Measurements from ENCODE around the gene COL4A3.
A peak's percentile ranks its signal among the peaks of the same experiment; 100 is the strongest.
"Not testable (repeated sequence)": the region's sequence is repeated elsewhere in the genome, so short reads cannot be mapped to it uniquely, and the experiment has no call there.

COL4A3 gene

DNA sequence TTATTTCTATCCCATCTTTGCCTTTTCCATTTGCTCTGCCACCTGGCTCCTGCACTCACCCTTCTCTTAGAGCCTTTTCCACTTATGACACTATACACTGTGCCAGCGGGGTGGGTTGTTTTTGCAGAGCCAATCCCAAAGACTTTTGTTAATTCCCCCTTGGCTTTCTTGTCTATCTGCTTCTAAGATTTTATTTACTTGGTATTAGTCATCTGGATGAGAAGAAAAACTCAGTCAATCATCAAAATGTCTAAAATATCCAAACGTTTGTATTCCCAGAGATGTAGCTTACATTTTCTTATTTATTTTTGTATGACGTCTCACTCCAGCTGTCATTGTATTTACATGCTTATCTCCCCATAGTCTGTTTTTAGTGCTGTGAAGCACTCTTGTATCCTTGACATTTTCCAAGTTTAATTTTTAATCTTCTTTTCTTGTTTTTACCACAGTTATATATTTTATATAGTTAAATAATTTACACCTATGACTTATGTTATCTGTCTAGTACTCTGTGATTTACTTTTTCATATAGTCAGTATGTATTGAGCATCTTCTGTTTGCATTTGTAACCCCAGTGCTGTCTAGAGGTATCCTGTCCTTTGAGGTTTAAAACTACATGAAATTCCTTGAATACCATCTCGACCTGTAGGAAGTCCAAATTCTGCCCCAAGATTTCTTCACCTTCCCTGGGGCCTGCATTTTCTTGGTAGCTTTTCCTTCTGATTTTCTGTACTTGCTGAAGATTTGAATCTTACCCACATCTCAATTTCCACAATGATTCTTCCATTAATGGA lies 55.1 kb downstream of the COL4A3 start:
- DNase-seq: no peak

GRCh38 chr2:227221120-227221519 lies 56.7 kb downstream of the COL4A3 start:
- DNase-seq: no peak

DNA sequence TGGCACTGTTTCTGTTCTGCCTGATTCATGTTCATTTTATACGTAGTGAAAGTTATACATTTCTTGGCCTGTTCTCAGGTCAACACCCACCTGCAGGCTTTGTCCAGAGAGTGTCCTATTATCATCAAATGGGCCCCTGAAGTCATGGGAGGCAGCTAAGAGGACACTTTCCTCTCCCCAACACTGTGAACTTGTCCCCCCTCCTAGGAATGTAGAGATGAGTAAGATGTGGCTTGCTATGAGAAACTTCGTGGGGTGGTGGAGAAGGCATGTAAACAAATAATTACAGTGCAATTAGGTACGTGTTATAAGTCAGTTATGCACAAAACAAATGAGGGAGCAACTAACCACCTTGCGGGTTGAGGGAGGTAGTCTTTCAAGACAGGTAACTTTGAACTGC lies 57.9 kb downstream of the COL4A3 start:
- no peak for DNase-seq

- DNase-seq: not testable (repeated sequence)
Observed at GRCh38 chr2:227225641-227226040, 61.2 kb downstream of the COL4A3 start.

DNA sequence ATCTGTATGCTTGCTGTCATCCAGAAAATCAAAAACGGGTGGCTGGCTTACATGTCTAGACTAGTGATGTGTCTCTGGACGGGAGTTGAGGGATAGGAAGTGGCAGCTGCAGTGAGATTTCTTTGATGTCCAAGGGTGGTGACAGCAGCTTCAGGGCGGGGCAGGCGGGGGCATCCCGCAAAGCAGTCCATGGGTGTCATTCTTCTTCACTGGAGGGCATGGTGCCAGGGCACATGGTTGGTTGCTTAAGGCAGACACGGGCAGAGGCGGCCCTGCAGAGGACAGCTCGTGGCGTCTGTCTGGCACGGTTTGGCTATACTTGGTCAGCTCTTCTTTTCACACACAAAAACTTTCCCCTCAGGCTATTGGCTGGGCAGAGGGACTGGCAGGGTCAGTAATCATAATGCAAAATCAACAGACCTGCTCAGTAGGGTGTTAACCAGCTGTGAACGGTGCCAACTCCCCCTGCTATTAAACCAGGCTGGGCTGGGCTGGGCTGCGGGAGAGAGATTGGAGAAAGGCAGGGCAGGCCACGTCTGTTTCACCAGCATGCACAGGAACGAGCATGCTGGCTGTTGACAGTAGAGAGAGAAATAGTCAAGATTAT lies 63.7 kb downstream of the COL4A3 start:
- no peak for DNase-seq

GRCh38 chr2:227230151-227230550 lies 65.7 kb downstream of the COL4A3 start:
- no peak for DNase-seq

GRCh38 chr2:227234429-227234828 lies 70.0 kb downstream of the COL4A3 start:
- no peak for DNase-seq

GRCh38 chr2:227237786-227238185 lies 73.4 kb downstream of the COL4A3 start:
- DNase-seq: no peak

- peak; percentile 63 to 67 for DNase-seq
Observed at GRCh38 chr2:227238238-227239237, 74.1 kb downstream of the COL4A3 start.

- DNase-seq: no peak
Observed at GRCh38 chr2:227241005-227241404, 76.6 kb downstream of the COL4A3 start.

- no peak for DNase-seq
Observed at GRCh38 chr2:227248876-227249275, 84.5 kb downstream of the COL4A3 start.

GRCh38 chr2:227252831-227253230 lies 88.4 kb downstream of the COL4A3 start:
- no peak for DNase-seq

DNA sequence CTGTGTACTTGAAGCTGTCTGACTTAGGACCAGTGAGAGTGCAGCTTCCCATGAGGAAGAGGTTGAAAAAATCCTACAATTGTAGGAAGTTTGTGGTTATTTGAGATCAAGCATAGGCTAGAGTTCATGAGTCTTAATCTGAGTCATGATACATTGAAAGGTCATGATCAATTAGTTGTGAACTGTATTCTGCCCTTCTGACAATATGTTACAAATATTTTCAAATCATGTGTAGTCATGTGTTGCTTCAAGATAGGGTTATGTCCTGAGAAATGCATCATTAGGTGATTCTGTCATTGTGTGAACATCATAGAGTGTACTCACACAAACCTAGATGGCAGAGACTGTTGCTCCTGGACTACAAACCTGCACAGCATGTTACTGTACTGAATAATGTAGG lies 92.2 kb downstream of the COL4A3 start:
- DNase-seq: no peak

- DNase-seq: no peak
Observed at GRCh38 chr2:227257820-227258219, 93.4 kb downstream of the COL4A3 start.

DNA sequence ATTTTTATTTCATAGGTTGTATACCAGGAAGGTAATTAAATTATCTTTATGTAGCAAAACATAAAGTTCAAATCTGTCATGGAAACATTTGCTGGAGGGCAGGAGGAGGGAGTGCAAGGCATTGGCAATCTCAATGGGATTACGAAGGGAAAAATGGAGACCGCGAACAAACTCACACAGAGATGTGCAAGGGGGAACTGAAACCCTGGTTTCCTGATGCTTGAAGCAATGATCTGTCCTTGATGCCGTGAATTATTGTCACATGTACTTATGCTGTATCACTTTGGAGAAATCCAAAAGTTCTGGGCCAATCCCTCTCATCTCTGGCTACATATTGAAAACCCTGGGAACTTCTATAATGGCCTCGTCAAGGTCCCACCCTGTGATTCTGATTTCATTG lies 95.6 kb downstream of the COL4A3 start:
- DNase-seq: no peak

DNA sequence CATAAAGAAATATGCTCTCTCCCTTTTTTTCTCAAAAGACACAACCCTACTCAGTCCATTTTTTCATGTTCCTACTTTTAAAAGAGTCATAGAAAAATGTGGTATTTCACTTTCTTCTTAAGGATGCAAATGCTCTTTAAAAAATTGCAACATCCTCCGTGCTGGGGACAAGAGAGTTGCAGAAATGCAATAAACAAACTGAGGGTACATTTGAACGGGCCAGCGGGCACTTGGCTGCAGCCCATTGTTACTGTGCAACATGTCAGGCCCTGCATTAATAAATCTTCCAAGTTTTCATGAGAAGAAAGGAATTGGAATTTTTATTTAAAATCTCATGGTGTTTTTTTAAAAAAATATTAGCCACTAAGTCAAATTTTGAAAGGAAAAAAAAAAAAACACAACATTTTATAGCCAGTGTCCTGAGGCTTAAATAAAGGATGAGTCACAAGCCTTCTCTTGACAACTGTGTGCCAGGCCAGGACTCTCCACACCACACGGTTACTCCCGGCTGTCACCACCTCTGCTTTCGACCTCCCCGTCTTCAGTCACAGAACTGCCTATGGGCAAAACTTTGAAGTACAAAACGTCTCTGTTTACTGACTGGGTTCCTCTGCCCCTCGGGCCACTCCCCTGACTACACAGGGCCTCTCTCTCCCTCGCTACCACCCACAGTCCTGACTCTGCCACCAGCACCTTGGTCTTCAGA lies 103.1 kb downstream of the COL4A3 start:
- no peak for DNase-seq

DNA sequence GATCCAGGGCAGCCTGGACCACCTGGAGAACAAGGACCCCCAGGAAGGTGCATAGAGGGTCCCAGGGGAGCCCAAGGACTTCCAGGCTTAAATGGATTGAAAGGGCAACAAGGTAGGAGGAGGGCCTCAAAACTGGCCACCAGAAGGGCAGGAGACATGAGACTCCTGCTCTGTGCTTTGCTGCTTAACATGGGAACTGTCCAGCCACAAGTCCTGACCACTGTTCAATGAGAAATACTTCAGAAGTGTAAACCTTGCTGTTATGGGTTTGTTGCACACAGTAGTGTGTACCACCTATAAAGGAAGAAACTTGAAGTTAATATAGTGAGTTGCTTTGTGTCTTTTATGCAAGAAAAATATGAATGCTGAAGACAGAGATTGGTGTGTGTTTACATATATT lies 116.5 kb downstream of the COL4A3 start:
- no peak for DNase-seq

DNA sequence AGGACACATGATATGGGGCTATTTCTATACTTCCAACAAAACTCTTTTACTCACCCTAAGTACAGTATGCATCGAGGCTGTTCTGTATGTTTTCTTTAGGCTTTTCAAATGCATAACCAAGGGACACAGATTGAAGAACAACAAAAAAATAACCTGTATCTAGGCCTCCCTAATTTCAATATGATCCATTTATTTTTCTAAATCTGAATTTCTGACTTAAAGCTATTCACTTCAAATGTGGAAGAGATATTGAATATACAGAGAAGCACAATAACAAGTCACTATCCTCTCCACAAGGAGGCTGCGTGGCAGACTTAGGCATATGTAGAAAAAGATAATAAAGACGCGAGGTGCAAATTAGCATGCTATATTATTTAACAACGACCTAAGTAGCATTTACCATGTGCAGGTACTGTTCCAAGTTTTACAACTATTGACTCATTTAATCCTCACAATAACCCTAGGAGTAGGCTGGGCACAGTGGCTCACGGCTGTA lies 121.4 kb downstream of the COL4A3 start:
- DNase-seq: no peak

- no peak for DNase-seq
Observed at GRCh38 chr2:227287771-227288170, 123.3 kb downstream of the COL4A3 start.

DNA sequence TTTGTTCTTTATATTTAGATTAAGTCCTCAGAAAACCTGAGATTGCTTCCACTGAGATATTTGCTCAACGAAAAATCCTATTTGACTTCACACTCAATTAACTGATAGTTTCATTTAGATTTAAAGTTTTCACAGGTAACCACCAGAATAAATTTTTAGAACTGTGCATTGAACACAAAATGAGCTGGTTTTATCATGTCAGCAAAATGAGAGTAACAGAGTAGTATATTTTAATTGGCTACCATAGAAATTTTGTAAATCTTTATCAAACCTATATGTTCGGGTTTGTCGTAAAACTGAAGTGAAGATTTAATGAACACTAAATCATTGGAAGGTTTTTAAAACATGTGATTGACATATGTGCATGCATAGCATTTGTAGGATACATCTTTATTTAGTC lies 127.9 kb downstream of the COL4A3 start:
- no peak for DNase-seq

DNA sequence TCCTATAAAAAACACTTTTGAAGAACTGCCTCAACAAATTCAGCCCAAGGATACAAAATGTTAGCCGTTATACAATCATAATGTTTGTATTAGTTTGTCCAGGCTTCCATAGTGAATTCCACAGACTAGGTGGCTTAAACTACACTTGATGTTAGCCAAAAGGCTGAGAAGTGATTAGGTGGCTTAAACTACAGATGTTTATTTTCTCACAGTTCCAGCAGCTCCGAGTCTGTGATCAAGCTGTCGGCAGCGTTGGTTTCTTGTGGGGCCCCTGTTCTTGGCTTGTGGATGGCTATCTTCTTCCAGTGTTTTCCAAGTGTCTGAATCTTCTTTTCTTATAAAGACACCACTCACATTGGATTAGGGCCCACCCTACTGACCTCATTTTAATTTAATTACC lies 129.1 kb downstream of the COL4A3 start:
- DNase-seq: no peak

- no peak for DNase-seq
Observed at GRCh38 chr2:227295806-227296205, 131.4 kb downstream of the COL4A3 start.

All from inflammatory macrophage (primary cell).